Panc1 (cell line): Measurements from ENCODE around the gene DRGX. TPM values are rescaled to one million over a fixed set of nuclear protein-coding genes. Genes with fewer than 3 reads are reported as not detected.

Source experiments
- ATAC-seq: fragments of 200-7000 bp; cut with Tn5 transposase; 2 replicates; pipeline ENCODE4 v1.9.1; 2020; ENCODE audit warnings: mild to moderate bottlenecking, moderate library complexity
- BruUV-seq: library from RNA; stranded (reverse); fragments of 400-500 nt; replicated peaks from 2 replicates; lab custom pipeline; 2021; lab: Mats Ljungman, UMichigan
- CTCF ChIA-PET: fragments of 300-600 bp; sonication (Branson Sonifier 250); formaldehyde crosslinking; loops from one replicate; lab custom pipeline; 2022; ENCODE audit warnings: antibody characterized with exemption; lab: Charles Lee
- POLR2A ChIA-PET: fragments of 300-600 bp; sonication (Branson Sonifier 250); formaldehyde crosslinking; loops from one replicate; lab custom pipeline; 2022; ENCODE audit warnings: antibody characterized with exemption; lab: Charles Lee
- DNase-seq: peaks from one replicate; pipeline ENCODE4 v3.0.0-alpha.2; 2010; ENCODE audit warnings: low read depth, low spot score
- H3K27ac ChIP-seq: 2 replicates; pipeline ENCODE4 v1.5.1; 2011; ENCODE audit warnings: mild to moderate bottlenecking, low read length, inconsistent platforms
- H3K27me3 ChIP-seq: fragments of 200-500 bp; sonication (Bioruptor generic); 2 replicates; pipeline ENCODE4 v1.6.0; 2014; ENCODE audit warnings: low read length, inconsistent platforms; ENCODE audit not compliant: control insufficient read depth, insufficient read depth
- H3K36me3 ChIP-seq: fragments of 200-500 bp; sonication (Bioruptor generic); 2 replicates; pipeline ENCODE4 v1.5.1; 2014; ENCODE audit warnings: inconsistent platforms, mild to moderate bottlenecking, low read length, moderate library complexity; ENCODE audit not compliant: control insufficient read depth, insufficient read depth
- H3K4me1 ChIP-seq: 2 replicates; pipeline ENCODE4 v1.5.1; 2011; ENCODE audit warnings: inconsistent platforms, mild to moderate bottlenecking, low read length, moderate library complexity; ENCODE audit not compliant: control insufficient read depth, insufficient read depth
- H3K4me3 ChIP-seq, 2 experiments: 2 replicates each; pipeline ENCODE4 v1.5.1; 2011 to 2012; ENCODE audit warnings: low read depth in 2 of 2, low read length in 2 of 2, mild to moderate bottlenecking in 2 of 2, inconsistent platforms in 1 of 2, moderate library complexity in 1 of 2
- H3K9me3 ChIP-seq: fragments of 200-500 bp; sonication (Bioruptor generic); 2 replicates; pipeline ENCODE4 v1.5.1; 2014; ENCODE audit warnings: low read depth, mild to moderate bottlenecking, inconsistent platforms, low read length, moderate library complexity; ENCODE audit not compliant: control insufficient read depth, insufficient read depth
- POLR2AphosphoS5 ChIP-seq: IDR thresholded peaks from 2 replicates; pipeline ENCODE4 v1.6.1; 2012; ENCODE audit warnings: mild to moderate bottlenecking, low read depth, low read length, moderate library complexity
- REST ChIP-seq, 2 experiments: IDR thresholded peaks; 2 replicates each; pipeline ENCODE4 v1.6.1; 2011 to 2012; ENCODE audit warnings: low read depth in 2 of 2, control low read depth in 1 of 2, low read length in 1 of 2, mild to moderate bottlenecking in 1 of 2, moderate library complexity in 1 of 2; ENCODE audit not compliant: insufficient read depth in 1 of 2
- SIN3A ChIP-seq: IDR thresholded peaks from 2 replicates; pipeline ENCODE4 v1.6.1; 2012; ENCODE audit warnings: low read depth, mild to moderate bottlenecking, low read length, moderate library complexity, borderline replicate concordance; ENCODE audit not compliant: insufficient read depth
- TCF7L2 ChIP-seq: IDR thresholded peaks from 2 replicates; pipeline ENCODE4 v1.6.1; 2011; ENCODE audit warnings: mild to moderate bottlenecking, low read depth, low read length, inconsistent platforms
- in situ Hi-C: cut with HindIII; loops from 2 replicates; pipeline ENCODE4 v1.10.0; 2016; ENCODE audit warnings: low sequenced_read_pairs, low pct_unique_long_range_greater_than_20kb
- intact Hi-C: fragments of 100-400 bp; cut with micrococcal nuclease; formaldehyde crosslinking; loops from one replicate; pipeline ENCODE4 v1.10.0; 2022; ENCODE audit not compliant: unreplicated experiment
- total RNA-seq: library from RNA; stranded (reverse); gene quantifications from one replicate; pipeline ENCODE4 v1.2.1, GENCODE V29; 2021; ENCODE audit not compliant: unreplicated experiment
- TF ChIP-seq, protein P1 (sequence below): fragments of 450-650 bp; IDR thresholded peaks from 2 replicates; pipeline ENCODE4 v1.5.1; 2017; ENCODE audit warnings: mild to moderate bottlenecking

Gene DRGX
- total RNA-seq, 1 experiment from 2014 or later, result 0.15 TPM

DNA sequence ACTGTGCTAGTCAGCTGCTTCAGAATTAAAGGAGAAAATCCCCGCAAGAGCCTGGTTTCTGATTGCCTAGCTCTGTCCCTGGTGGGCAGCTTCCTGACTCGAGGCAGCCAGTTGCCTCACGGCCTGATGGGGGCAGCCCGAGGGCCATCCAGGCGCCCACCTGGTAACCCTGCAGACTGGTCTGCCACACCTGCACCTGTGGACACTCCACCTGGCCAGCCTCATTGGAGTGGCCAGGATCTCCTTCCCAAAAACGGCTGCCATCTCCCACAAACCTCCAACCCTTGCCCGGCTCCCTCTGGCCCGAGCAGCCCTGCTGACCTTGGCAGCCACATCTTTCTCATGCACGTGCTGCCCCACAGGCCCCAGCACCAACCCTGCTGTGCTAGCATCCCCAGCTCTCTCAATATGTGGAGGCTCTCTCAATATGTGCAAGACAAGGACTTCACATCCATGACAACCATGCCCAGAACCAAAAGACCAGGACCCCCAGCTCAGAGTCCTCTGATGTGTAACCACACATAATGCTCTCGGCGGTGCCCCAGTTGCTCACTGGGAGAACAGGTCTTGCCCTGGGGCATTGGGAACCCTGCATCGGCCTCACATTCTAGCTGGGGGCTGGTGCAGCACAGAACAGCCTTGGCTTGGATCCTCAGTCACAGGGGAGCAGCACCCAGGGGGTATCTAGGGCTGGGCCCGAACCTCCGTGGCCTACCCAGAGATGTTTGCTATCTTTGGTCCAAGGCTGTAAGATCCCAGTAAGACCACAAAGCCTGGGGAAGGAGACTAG is 14.6 kb downstream of the DRGX start:
- Histone ChIP-seq H3K27me3 (peaks cover 6% of the 10 kb centered on the region; the same call in 1 of the 2 replicates), H3K36me3 (no peaks in the 10 kb centered on the region), H3K27ac (no peak overlapping the region), H3K4me3 (no peak overlapping the region), H3K9me3 (no peaks in the 10 kb centered on the region), H3K4me1 (no peaks in the 10 kb centered on the region)
- POLR2A ChIA-PET, result no interaction called here
- intact Hi-C loops, result no loop called here
- TF ChIP-seq REST (IDR thresholded peaks at IDR 0.05; ENCODE audit: insufficient read depth in 1 of 2, low read depth in 2 of 2, low read length in 1 of 2), result no peak
- TF ChIP-seq, protein P1, sequence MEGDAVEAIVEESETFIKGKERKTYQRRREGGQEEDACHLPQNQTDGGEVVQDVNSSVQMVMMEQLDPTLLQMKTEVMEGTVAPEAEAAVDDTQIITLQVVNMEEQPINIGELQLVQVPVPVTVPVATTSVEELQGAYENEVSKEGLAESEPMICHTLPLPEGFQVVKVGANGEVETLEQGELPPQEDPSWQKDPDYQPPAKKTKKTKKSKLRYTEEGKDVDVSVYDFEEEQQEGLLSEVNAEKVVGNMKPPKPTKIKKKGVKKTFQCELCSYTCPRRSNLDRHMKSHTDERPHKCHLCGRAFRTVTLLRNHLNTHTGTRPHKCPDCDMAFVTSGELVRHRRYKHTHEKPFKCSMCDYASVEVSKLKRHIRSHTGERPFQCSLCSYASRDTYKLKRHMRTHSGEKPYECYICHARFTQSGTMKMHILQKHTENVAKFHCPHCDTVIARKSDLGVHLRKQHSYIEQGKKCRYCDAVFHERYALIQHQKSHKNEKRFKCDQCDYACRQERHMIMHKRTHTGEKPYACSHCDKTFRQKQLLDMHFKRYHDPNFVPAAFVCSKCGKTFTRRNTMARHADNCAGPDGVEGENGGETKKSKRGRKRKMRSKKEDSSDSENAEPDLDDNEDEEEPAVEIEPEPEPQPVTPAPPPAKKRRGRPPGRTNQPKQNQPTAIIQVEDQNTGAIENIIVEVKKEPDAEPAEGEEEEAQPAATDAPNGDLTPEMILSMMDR, result no peak
- TF ChIP-seq SIN3A, result no peak
- TF ChIP-seq TCF7L2, result no peak
- no peak for TF ChIP-seq POLR2AphosphoS5
- ATAC-seq (no peak), DNase-seq (no peak)
- in situ Hi-C loops, result no loop called here
- no TSS peak for BruUV-seq
- CTCF ChIA-PET, result no interaction called here

GRCh38 chr10:49379596-49380410 is 16.1 kb downstream of the DRGX start:
- peaks cover 9% of the 10 kb centered on the region for H3K27me3 ChIP-seq

More at GRCh38 chr10:49379596-49380410, 16.1 kb downstream of the DRGX start:
- CTCF ChIA-PET, result interaction anchor here (0.6 kb wide), 1 partner anchor 53 kb away, joined by 5 read pairs; no protein-coding TSS in a partner anchor
- DNase-seq, result no peak
- TF ChIP-seq POLR2AphosphoS5, result no peak
- BruUV-seq, result no TSS peak
- in situ Hi-C loops (no loop called here), intact Hi-C loops (loop anchor here (10.0 kb wide), 1 partner anchor 475 kb away; no protein-coding TSS in a partner anchor)
- Histone ChIP-seq H3K27ac (no peak overlapping the region), H3K9me3 (no peaks in the 10 kb centered on the region), H3K36me3 (no peaks in the 10 kb centered on the region), H3K4me1 (no peaks in the 10 kb centered on the region), H3K4me3 (no peak overlapping the region)
- POLR2A ChIA-PET, result no interaction called here
- ATAC-seq, result peak; percentile 80
